IMR-90 (cell line): ENCODE measurements around the gene DMP1. TPM values are rescaled to one million over a fixed set of nuclear protein-coding genes. Genes with fewer than 3 reads are reported as not detected.

Source experiments
- ATAC-seq: fragments of 200-7000 bp; cut with Tn5 transposase; 2 replicates; pipeline ENCODE4 v1.9.1; 2020; ENCODE audit warnings: low read depth, mild to moderate bottlenecking, moderate library complexity
- BruUV-seq: library from RNA; stranded (reverse); fragments of 400-500 nt; replicated peaks from 2 replicates; lab custom pipeline; 2021; lab: Mats Ljungman, UMichigan
- CTCF ChIA-PET: fragments of 300-600 bp; formaldehyde crosslinking; extraction: SDS; loops from one replicate; lab custom pipeline; 2021; ENCODE audit warnings: antibody characterized with exemption; lab: Yijun Ruan, JAX
- POLR2A ChIA-PET: fragments of 300-600 bp; sonication (Branson Sonifier 250); formaldehyde crosslinking; loops from one replicate; lab custom pipeline; 2022; ENCODE audit warnings: antibody characterized with exemption; ENCODE audit not compliant: unreplicated experiment; lab: Charles Lee
- DNase-seq: peaks from one replicate; pipeline ENCODE4 v3.0.0; 2013
- H2AFZ ChIP-seq: replicated peaks from 2 replicates; pipeline ENCODE3; 2013; ENCODE audit warnings: low read length, mild to moderate bottlenecking; ENCODE audit not compliant: poor library complexity
- H2AK5ac ChIP-seq: 2 replicates; pipeline ENCODE4 v1.6.1; 2013; ENCODE audit warnings: low read depth, low read length, inconsistent platforms
- H2AK9ac ChIP-seq: replicated peaks from 2 replicates; pipeline ENCODE3; 2013; ENCODE audit warnings: mild to moderate bottlenecking, low read depth, low read length, moderate library complexity; ENCODE audit not compliant: poor library complexity
- H2BK120ac ChIP-seq: 2 replicates; pipeline ENCODE4 v1.6.1; 2013; ENCODE audit warnings: low read depth, low read length, inconsistent platforms
- H2BK15ac ChIP-seq: 3 replicates; pipeline ENCODE4 v1.6.1; 2013; ENCODE audit warnings: low read depth, low read length, inconsistent platforms
- H2BK20ac ChIP-seq: 2 replicates; pipeline ENCODE4 v1.6.1; 2013; ENCODE audit warnings: low read depth, mild to moderate bottlenecking, inconsistent platforms, low read length, moderate library complexity
- H2BK5ac ChIP-seq: 2 replicates; pipeline ENCODE4 v1.6.1; 2013; ENCODE audit warnings: mild to moderate bottlenecking, low read depth, low read length, inconsistent platforms; ENCODE audit not compliant: poor library complexity, severe bottlenecking
- H3K14ac ChIP-seq: replicated peaks from 2 replicates; pipeline ENCODE4 v1.6.1; 2013; ENCODE audit warnings: low read depth, low read length, inconsistent platforms
- H3K18ac ChIP-seq: 2 replicates; pipeline ENCODE4 v1.6.1; 2013; ENCODE audit warnings: low read depth, low read length, control low read depth
- H3K23ac ChIP-seq: 2 replicates; pipeline ENCODE4 v1.6.1; 2013; ENCODE audit warnings: low read depth, low read length, inconsistent platforms
- H3K27ac ChIP-seq: 2 replicates; pipeline ENCODE4 v1.5.1; 2013; ENCODE audit warnings: mild to moderate bottlenecking, control low read depth, low read length; ENCODE audit not compliant: insufficient read depth
- H3K27me3 ChIP-seq: 2 replicates; pipeline ENCODE4 v1.6.1; 2013; ENCODE audit warnings: low read length; ENCODE audit not compliant: control insufficient read depth, insufficient read depth
- H3K36me3 ChIP-seq: 2 replicates; pipeline ENCODE4 v1.6.1; 2013; ENCODE audit warnings: low read length, mixed read lengths; ENCODE audit not compliant: control insufficient read depth, insufficient read depth
- H3K4ac ChIP-seq: 2 replicates; pipeline ENCODE4 v1.6.1; 2013; ENCODE audit warnings: low read depth, low read length, inconsistent platforms
- H3K4me1 ChIP-seq: 2 replicates; pipeline ENCODE4 v1.6.1; 2013; ENCODE audit warnings: low read length, mixed read lengths; ENCODE audit not compliant: control insufficient read depth, insufficient read depth
- H3K4me2 ChIP-seq: 2 replicates; pipeline ENCODE4 v1.6.1; 2013; ENCODE audit warnings: low read depth, mild to moderate bottlenecking, control low read depth, low read length, moderate library complexity
- H3K4me3 ChIP-seq: 2 replicates; pipeline ENCODE4 v1.5.1; 2013; ENCODE audit warnings: low read depth, mild to moderate bottlenecking, control low read depth, low read length, moderate library complexity; ENCODE audit not compliant: insufficient read depth
- H3K56ac ChIP-seq: 2 replicates; pipeline ENCODE4 v1.6.1; 2013; ENCODE audit warnings: low read length, inconsistent platforms; ENCODE audit not compliant: insufficient read depth; ENCODE audit errors: extremely low read depth
- H3K79me1 ChIP-seq, 2 experiments: 2 replicates each; pipeline ENCODE4 v1.6.1; 2013; ENCODE audit warnings: low read length in 2 of 2, inconsistent platforms in 1 of 2, low read depth in 1 of 2
- H3K9ac ChIP-seq: 2 replicates; pipeline ENCODE4 v1.6.1; 2013; ENCODE audit warnings: low read depth, low read length, control low read depth
- H3K9me1 ChIP-seq: 2 replicates; pipeline ENCODE4 v1.6.1; 2013; ENCODE audit warnings: low read length, inconsistent platforms; ENCODE audit not compliant: insufficient read depth
- H3K9me3 ChIP-seq: 2 replicates; pipeline ENCODE4 v1.6.1; 2013; ENCODE audit warnings: low read length; ENCODE audit not compliant: control insufficient read depth, insufficient read depth
- H4K20me1 ChIP-seq: 2 replicates; pipeline ENCODE4 v1.6.1; 2013; ENCODE audit warnings: low read length, inconsistent platforms; ENCODE audit not compliant: insufficient read depth
- H4K5ac ChIP-seq: 2 replicates; pipeline ENCODE4 v1.6.1; 2013; ENCODE audit warnings: mild to moderate bottlenecking, low read depth, low read length, control low read depth
- H4K8ac ChIP-seq, 2 experiments: 2 replicates each; pipeline ENCODE4 v1.6.1; 2013; ENCODE audit warnings: low read depth in 2 of 2, low read length in 2 of 2, control low read depth in 1 of 2, inconsistent platforms in 1 of 2
- H4K91ac ChIP-seq: 2 replicates; pipeline ENCODE4 v1.6.1; 2013; ENCODE audit warnings: low read depth, low read length, inconsistent platforms; ENCODE audit not compliant: insufficient read depth
- CHD1 ChIP-seq: IDR thresholded peaks from 2 replicates; pipeline ENCODE4 v1.6.1; 2012; ENCODE audit warnings: low read depth, low read length, improper control_type of control experiment
- MAZ ChIP-seq: IDR thresholded peaks from 2 replicates; pipeline ENCODE4 v1.6.1; 2012; ENCODE audit warnings: low read depth, mild to moderate bottlenecking, low read length, improper control_type of control experiment, moderate library complexity, borderline replicate concordance
- MXI1 ChIP-seq: IDR thresholded peaks from 2 replicates; pipeline ENCODE4 v1.6.1; 2012; ENCODE audit warnings: low read depth, mild to moderate bottlenecking, low read length, moderate library complexity, borderline replicate concordance
- SMC3 ChIP-seq: fragments of 150-350 bp; IDR thresholded peaks from 2 replicates; pipeline ENCODE4 v1.6.1; 2016; ENCODE audit warnings: low read depth, mild to moderate bottlenecking, antibody characterized with exemption, low read length, moderate library complexity
- WGBS, 2 experiments: methylation state at CpG; one replicate each; pipeline versions ENCODE4 v1.1.5 to v1.1.7; 2013; ENCODE audit warnings: missing lambda C conversion rate in 2 of 2; ENCODE audit not compliant: insufficient read length in 1 of 2; ENCODE audit errors: extremely low coverage in 2 of 2; 5-methylcytosine and 5-hydroxymethylcytosine counted together
- dilution Hi-C: fragments of 300-500 bp; cut with HindIII; formaldehyde crosslinking; loops from one replicate; pipeline ENCODE4 v1.14.3; 2018; ENCODE audit warnings: low sequenced_read_pairs; ENCODE audit not compliant: unreplicated experiment
- in situ Hi-C: fragments of 300-500 bp; cut with MboI; formaldehyde crosslinking; loops from 3 replicates; pipeline ENCODE4 v1.14.3; 2019; ENCODE audit warnings: low sequenced_read_pairs, inconsistent platforms, mixed read lengths
- intact Hi-C: fragments of 100-400 bp; cut with micrococcal nuclease; formaldehyde crosslinking; loops from 2 replicates; pipeline ENCODE4 v1.10.0; 2022
- polyA plus RNA-seq, 3 experiments: library from polyadenylated mRNA; depleted of rRNA; stranded (reverse); fragments of >200 nt; gene quantifications; 2 replicates each; pipeline ENCODE4 v1.2.3, GENCODE V29; 2012; ENCODE audit warnings: low replicate concordance in 1 of 3
- total RNA-seq: library from RNA; depleted of rRNA; stranded (reverse); fragments of >200 nt; gene quantifications from 2 replicates; pipeline ENCODE4 v1.2.3, GENCODE V29; 2012

Gene DMP1
- total and polyA plus RNA-seq, 2 of the 4 experiments (the other 2 are of a cell fraction): not detected

- no peak for DNase-seq
Measured at GRCh38 chr4:87704001-87704400, 53.9 kb downstream of the DMP1 start.

More at GRCh38 chr4:87704001-87704400, 53.9 kb downstream of the DMP1 start:
- no peak for TF ChIP-seq MXI1
- no peak for TF ChIP-seq SMC3
- no peak for TF ChIP-seq MAZ
- TF ChIP-seq CHD1: no peak
- no peak overlapping the region for H2BK5ac ChIP-seq
- H2AK9ac ChIP-seq: no peak overlapping the region
- no peak overlapping the region for H4K8ac ChIP-seq
- no peak for ATAC-seq
- 37% methylated on average over 2 of the region's 3 CpGs; no CpG with 5 or more reads in 1 of the 2 experiments for WGBS, 2 experiments
- H2BK120ac ChIP-seq: no peak overlapping the region
- H2BK15ac ChIP-seq: no peak overlapping the region
- no peak overlapping the region for H3K4ac ChIP-seq
- H3K27ac ChIP-seq: no peak overlapping the region
- H2AK5ac ChIP-seq: no peak overlapping the region
- H3K56ac ChIP-seq: no peak overlapping the region
- no peak overlapping the region for H3K4me3 ChIP-seq
- in situ Hi-C loops: no loop called here
- no peak overlapping the region for H3K18ac ChIP-seq
- intact Hi-C loops: no loop called here
- no peaks in the 10 kb centered on the region for H4K20me1 ChIP-seq
- no peak overlapping the region for H2BK20ac ChIP-seq
- no peaks in the 10 kb centered on the region for H3K9me3 ChIP-seq
- H3K9me1 ChIP-seq: no peaks in the 10 kb centered on the region
- CTCF ChIA-PET: no interaction called here
- no peak overlapping the region for H3K23ac ChIP-seq
- H3K4me2 ChIP-seq: no peak overlapping the region
- dilution Hi-C loops: no loop called here
- H3K9ac ChIP-seq: no peak overlapping the region
- no peak overlapping the region for H2AFZ ChIP-seq
- no peaks in the 10 kb centered on the region for H3K36me3 ChIP-seq
- H3K14ac ChIP-seq: no peak overlapping the region
- H3K4me1 ChIP-seq: no peaks in the 10 kb centered on the region
- H3K79me1 ChIP-seq: no peaks in the 10 kb centered on the region
- H3K27me3 ChIP-seq: peaks cover 2% of the 10 kb centered on the region; the same call in 1 of the 2 replicates
- no peak overlapping the region for H4K5ac ChIP-seq
- POLR2A ChIA-PET: no interaction called here
- no TSS peak for BruUV-seq
- no peak overlapping the region for H4K91ac ChIP-seq
